Measurements from ENCODE around the gene TMCC1.

DNA sequence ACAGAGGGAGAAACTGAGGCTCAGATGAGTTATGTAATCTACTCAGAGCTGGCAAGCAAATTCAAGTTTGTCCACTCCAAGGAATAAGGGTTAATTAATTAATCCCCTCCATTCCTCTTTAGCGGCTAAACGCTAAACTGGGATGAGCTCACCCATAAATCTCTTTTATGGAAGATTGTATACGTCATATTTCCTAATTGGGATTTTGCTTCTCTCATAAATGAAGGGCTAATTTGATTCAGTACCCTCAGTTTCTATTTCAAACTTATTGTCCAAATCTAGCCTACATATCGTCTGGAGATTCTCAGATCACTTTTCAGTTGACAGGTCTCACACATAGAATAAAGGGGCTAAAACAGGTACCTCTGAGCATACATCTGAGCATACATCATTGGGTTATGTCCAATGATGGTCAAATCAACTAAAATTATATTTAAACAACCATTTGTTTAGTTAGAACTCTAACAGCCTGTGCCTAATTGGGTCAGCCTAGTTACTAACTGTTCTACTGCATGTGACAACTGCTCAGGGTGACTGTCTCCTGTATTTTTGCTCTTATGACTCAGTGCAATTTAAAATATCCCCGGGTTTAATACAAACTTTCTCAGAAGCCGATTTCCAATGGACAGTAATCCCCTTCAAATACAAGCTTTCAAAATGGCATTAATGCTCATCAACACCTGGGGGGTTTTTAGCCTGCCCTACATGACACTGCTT is 229.4 kb downstream of the TMCC1 start:
- TF ChIP-seq, protein P1, sequence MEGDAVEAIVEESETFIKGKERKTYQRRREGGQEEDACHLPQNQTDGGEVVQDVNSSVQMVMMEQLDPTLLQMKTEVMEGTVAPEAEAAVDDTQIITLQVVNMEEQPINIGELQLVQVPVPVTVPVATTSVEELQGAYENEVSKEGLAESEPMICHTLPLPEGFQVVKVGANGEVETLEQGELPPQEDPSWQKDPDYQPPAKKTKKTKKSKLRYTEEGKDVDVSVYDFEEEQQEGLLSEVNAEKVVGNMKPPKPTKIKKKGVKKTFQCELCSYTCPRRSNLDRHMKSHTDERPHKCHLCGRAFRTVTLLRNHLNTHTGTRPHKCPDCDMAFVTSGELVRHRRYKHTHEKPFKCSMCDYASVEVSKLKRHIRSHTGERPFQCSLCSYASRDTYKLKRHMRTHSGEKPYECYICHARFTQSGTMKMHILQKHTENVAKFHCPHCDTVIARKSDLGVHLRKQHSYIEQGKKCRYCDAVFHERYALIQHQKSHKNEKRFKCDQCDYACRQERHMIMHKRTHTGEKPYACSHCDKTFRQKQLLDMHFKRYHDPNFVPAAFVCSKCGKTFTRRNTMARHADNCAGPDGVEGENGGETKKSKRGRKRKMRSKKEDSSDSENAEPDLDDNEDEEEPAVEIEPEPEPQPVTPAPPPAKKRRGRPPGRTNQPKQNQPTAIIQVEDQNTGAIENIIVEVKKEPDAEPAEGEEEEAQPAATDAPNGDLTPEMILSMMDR (IDR thresholded peaks at IDR 0.05), result no peak
- no peak for TF ChIP-seq POLR2A (IDR thresholded peaks at IDR 0.05)

Measured in right lobe of liver (tissue), 4 donors.